Superior temporal gyrus (tissue), 1 donor: Measurements from ENCODE around the gene MXD4.
"Not testable (repeated sequence)": the region's sequence is repeated elsewhere in the genome, so short reads cannot be mapped to it uniquely, and the experiment has no call there.

Experiments used
- DNase-seq: peaks from one replicate; pipeline ENCODE4 v3.0.0-alpha.2; 2016; ENCODE audit errors: extremely low spot score

The MXD4 gene

DNA sequence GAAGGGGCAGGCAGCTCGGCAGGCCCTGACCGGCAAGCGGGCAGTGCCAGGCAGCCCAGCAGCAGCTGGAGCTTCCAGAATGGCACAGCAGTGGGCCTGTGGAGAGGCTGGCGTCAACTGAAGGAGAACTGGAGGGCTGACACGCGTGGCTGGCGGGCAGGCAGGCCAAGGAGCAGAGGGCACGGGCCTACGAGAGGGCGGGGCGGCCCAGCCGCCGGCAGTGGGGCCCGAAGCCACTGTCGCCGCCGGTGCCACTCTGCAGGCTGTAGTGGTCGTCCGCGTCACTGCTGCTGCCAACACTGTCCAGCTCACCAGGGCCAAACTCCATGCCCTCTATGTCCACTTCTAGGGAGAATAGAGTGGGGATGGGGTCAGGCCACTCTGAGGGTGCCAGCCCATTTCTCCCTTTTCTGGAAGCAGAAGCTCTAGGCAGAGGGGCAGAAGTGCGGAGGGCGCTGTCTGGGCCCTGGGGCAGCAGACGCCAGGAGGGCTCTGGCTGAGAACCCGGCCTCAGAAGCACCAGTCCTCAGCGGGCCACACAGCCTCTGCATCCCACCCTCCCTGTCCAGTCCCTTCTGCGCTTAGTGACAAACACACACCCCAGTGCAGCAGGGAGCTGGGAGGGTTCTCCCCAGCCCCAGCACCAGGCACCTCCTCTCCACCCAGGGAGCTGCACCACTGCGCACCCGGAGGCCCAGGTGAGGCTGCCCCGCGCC lies 11.4 kb downstream of the MXD4 start:
- no peak for DNase-seq

GRCh38 chr4:2249526-2250356 lies 12.2 kb downstream of the MXD4 start:
- DNase-seq, result no peak

DNA sequence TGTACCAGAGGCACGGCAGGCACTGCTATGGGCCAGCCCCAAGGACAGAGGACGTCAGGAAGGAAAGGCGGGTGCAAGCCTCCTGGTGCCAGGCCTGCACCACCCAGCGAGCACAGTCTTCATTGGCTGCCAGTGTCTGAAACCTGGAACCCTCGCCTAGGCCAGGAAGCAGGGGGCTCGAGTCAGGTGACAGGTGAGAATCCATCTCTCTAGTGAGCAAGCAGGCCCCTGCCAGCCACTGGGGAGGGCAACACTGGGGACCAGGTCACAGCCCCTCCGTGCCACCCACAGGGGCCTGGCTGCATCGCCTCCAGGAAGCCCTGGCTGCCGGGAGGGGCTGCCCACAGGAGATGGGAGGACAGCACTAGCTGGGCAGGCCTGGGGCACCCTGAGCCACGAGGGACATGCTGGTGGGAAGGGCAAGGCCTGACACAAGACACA lies 13.1 kb downstream of the MXD4 start:
- no peak for DNase-seq

- DNase-seq, result no peak
Measured at GRCh38 chr4:2248044-2248780, 13.7 kb downstream of the MXD4 start.

DNA sequence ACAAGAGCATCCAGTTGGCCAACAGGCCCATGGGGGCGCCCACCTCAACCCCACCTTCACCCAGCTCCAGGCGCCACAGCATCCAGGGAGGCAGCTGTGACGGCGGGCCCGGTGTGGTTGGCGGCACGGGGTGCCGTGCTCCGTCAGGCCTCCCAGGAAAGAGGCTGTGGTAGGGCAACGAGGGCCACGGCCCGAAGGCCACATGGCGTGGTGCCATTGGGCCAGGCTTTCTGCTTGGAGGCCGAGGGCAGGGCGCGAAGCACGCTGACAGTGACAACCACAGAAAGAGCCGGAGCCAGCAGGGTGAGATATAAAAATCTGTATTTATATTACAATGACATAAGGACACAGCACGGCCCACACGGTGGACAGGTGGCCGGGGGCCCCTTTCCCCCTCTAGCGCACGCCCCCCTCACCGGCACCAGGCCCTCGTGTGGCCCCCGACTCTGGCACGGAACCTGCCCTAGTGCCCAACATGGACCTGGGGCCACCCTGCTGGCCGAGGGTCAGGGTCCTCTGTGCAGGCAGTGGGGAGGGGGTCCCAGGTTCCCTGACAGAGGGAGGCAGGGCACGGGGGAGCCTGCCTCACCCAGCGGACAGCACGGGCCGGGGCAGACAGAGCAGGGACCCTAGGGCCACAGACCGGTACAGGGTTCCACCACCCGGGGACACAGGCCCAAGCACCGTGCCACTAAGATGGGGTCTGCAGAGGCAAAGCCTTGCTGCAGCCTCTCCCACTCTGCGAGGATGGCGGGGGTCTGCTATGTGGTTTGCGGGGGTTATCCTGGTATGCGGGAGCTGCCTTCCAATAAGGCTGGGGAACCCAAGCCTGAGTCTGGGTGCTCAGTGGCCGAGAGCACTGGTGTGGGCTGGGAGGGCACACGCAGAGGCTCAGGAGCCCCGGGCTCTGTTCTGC lies 14.5 kb downstream of the MXD4 start:
- DNase-seq, result no peak

DNA sequence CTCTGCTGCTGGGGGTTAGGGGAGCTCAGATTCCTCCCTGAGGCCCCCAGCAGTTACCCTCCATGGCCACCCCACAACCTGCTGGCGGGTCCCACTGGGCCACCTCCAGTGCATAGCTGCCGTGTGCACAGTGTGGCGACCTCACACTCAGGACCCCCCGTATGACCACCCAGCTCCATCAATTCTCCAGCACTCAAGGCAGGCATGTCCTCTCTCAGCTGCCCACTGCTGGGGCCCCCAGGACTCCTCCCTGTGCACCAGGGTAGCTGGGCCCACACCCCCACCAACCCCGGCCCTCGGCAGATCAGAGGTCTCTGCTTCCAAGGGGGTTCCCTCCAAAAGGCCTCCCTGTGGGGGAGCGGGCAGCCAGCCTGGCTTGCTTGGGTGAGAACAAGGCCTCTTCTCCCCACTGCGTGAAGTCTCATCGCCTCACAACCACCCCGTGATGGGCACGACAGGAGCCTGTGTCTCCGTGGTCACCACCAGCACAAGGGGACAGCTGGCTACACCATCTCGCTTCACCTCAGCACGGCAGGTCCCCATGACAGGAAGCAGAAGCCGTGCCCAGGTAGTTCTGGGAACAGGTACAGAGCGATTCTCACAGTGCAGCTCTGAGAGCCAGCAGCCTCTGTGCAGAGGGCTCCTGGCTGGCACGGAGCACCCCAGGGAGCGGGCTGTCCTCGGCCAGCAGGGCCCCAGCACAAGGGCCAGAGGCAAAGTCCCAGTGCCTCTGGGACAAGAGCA lies 15.4 kb downstream of the MXD4 start:
- no peak for DNase-seq

GRCh38 chr4:2245787-2246275 lies 16.1 kb downstream of the MXD4 start:
- no peak for DNase-seq

DNA sequence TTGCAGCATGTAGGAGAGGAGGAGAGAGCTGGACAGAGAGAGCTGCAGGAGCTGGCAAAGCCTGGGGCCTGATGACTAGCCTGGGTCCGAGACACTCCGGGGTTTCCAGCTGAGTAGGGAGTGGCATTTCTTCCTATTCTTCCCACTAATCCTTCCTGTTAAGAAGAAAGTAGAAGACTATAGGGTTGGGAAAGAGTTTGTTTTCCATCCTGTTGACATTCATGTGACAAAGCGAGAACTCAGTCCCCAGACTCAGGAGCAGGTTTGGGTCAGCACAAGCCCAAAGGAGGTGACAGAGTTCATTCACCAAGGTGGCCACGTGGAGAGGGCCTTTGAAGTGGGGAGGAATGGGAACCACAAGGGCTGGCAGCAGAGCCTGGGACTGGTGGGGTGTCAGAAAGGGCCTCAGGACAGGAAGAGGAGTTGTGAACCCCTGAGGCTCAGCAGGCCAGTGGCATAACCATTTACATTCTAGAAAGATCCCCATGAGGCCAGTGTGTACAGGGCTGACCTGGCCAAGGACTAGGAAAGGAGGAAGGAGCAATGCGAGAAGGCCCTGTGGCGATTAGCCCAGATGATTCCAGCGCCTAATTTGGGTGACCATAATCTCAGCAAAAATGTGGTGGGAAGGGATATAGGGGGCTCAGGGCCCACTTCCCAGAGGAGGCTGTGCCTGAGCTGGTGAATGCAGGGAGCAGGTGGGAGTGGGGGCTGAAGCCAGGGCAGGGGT lies 16.7 kb downstream of the MXD4 start:
- DNase-seq, result no peak

- no peak for DNase-seq
Measured at GRCh38 chr4:2243681-2244380, 18.1 kb downstream of the MXD4 start.

DNA sequence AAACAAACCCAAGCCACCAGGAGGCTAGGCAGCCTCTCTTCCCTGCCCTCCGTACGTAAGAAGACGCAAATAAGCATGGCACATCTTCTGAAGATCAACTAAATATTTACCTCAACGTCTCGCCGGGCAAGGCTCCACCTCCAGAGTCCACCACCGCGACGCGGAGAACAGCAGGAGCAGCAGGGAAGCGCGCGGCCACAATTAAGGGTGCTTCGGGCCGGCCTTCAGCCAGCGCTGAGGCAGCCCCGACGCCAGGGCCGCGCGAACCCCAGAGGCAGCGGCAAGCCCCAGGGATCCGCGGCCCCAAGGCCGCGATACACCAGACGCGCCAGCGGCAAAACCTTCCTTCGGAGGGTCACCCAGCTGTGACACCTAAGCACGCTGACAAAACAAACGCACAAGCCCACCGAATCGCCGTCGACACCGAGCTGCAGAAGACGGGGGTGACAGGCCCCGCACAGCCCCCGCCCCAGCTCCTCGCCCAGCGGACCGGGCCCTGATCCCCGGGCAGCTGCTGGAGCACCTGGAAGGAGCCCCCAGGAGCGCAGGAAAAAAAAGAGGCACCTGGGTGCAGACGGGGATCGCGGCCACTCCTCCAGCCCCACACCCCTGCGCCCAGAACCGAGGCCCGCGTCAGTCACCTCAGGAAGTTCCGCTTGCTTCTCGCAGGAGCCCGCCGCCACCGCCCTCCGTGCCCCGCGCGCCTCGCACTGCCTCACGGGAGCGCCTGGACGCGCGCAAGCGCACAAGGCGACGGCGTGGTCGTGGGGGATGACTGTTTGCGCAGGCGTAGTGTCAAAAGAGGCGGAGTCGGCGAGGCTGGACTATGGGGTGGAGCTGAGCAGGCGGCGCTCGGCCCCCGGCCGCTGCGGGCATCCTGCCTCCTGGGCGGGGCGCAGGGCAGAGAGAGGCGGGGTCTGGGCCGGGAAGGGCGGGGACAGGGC lies 20.2 kb downstream of the MXD4 start, which contains the start of the genes HAUS3 and POLN:
HAUS3 (minus strand) TSS at position 712 of the 944 bp plus-strand sequence. CDS start 1,175 bp downstream, outside the sequence.
POLN (minus strand) TSS at position 712 of the 944 bp plus-strand sequence. CDS start 12,890 bp downstream, outside the sequence.
- peak; percentile 97 for DNase-seq

DNA sequence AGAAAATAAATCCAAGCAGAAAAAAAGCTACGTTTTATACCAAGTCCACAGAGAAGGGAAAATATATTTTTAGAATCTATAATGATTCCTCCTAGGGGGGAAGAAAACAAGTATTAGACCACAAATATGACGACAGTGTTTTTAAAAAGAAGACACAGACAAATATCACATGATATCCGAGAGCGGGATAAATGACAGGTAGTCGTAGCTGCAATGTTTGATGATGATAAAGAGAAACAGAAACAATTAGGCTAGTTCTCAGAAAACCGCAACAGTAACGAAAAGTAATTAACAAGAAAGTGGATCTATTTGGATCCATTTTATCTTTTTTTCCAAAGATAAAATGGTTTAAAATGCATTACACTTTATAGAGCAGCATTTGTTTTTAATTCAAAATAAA lies 20.9 kb downstream of the MXD4 start:
- DNase-seq, result no peak

- DNase-seq, result no peak
Measured at GRCh38 chr4:2236944-2237666, 24.8 kb downstream of the MXD4 start.

DNA sequence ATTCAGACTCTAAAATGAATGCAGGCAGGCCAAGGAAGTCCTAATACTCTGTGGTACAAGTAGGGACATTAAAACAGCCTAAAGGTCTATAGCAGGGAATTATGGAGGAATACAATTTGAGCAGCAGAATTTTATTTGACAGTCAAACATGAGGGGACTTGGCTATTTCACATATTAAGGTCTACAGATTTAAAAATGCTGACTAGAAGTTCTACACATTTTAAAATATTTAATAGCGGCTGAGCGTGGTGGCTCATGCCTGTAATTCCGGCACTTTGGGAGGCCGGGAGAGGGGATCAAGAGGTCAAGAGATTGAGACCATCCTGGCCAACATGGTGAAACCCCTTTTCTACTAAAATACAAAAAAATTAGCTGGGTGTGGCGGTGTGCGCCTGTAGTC lies 30.8 kb downstream of the MXD4 start:
- no peak for DNase-seq

DNA sequence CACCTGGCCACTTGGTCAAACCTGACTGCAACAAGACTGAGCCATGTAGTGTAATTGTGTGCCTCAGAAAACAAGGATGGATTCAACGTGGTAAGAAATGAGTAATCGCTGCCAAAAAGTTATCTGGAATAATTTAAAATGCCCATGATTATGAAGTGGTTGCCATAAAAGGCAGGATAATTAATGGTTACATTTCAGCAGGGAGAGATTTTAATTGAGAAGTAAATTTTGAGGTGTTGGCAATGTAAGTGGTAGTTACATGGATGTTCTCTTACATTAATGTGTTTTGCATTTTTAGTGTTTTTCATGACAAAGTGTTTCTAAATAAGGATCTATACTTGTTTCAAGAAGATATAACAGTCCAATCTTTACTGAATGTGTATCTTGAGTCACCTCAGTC lies 35.6 kb downstream of the MXD4 start:
- DNase-seq, result no peak

DNA sequence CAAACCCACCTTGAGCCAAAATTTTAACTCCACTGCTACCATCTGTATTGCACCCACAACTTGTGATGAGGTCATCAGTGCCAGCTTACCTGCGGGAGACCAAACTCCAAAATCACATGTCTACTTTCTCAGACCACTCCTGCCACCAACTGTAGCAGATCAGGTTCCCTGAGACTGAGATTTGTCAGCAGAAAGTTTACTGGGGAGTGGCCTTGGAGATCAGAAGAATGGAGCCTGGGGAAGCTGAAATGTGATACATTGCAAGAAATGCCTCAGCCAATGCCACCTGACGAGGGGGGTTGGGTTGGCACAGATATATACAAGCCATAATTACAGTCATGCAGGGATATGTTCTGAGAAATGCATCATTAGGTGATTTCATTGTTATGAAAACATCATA lies 39.1 kb downstream of the MXD4 start:
- no peak for DNase-seq

GRCh38 chr4:2221378-2221777 lies 40.5 kb downstream of the MXD4 start:
- not testable (repeated sequence) for DNase-seq

GRCh38 chr4:2220016-2220630 lies 41.8 kb downstream of the MXD4 start:
- peak; percentile 88 for DNase-seq
